EH (cell line): ENCODE results near the gene TIMP2.
"Not testable (repeated sequence)": the region's sequence is repeated elsewhere in the genome, so short reads cannot be mapped to it uniquely, and the experiment has no call there.

Experiments used
- DNase-seq: peaks from one replicate; pipeline ENCODE4 v3.0.0-alpha.2; 2015; ENCODE audit warnings: low read depth

The TIMP2 gene

DNA sequence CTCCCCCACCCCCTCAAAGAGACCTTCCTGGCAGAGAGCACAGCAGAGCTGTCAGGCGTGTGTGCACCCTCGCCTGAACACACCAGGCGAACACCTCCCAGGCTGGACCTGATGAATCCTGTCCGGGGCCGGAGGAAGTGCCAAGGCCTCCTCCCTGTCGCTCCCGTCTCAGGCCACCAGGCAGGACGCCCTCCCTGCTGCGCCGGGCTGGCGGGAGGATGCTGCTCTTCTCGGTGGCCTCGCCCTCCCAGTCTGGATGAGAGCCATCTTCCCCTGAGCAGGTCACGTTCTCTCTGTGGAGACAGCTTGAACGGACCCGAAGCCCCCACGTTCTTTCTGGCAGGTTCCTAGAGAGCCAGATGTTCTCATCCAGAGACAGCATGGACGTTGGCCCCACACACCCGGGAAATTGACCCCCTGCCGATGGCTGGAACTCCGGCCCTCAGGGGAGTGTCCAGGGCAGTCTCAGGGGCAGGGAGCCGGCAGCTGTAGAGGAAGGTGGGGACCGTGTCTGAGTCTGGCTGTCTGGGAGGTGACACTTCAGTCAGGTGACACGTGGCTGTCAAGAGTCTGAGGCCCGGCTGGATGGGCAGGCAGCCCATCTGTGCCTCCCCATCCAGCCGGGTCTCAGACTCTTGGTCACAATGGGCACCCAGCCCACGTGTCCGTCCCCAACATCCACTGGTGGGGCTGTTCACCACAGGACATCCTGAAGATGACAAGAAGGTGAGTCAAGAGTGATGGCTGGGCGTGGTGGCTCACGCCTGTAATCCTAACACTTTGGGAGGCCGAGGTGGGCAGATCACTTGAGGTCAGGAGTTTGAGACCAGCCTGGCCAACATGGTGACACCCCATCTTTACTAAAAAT, 5.0 kb upstream of the TIMP2 start:
- DNase-seq: no peak

DNA sequence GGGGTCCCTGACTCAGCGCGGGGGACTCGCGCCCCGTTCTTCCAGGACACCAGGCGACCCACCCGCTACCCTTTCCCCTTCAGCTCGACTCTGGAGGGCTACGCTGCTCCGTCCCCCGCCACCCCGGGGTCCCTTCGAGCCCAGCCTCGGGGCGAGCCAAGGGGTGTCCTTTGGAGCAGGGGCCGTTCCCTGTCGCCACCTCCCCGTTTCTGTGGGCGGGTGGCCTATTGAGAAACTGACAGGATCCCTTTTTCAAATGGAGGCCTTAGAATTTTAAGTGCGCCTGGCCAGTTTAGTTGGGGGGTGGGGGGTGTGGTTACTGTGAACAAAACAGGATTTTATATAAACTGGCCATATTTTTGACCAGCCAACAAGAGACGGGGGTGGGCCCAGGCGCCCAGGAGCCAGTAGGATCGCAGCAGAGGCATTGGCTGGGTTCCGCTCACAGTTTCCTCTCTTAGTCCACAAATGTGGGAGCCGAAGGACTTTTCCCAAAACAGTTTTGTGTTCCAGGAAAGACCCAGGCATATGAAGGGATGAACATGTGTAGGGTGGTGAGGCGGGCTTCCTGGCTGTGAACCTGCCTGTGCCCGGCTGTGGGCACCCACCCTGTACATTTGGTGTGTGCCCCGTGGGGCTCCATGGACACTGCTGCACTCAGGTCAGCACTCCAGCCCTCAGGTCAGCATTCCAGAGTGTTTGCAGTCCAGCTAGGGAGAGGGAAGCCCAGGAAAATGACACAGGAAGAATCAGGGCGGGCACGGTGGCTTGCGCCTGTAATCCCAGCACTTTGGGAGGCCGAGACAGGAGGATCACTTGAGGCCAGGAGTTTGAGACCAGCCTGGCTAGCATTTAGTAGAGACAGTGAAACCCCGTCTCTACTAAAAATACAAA, 722 bp upstream of the TIMP2 start:
- DNase-seq: peak; percentile 92

DNA sequence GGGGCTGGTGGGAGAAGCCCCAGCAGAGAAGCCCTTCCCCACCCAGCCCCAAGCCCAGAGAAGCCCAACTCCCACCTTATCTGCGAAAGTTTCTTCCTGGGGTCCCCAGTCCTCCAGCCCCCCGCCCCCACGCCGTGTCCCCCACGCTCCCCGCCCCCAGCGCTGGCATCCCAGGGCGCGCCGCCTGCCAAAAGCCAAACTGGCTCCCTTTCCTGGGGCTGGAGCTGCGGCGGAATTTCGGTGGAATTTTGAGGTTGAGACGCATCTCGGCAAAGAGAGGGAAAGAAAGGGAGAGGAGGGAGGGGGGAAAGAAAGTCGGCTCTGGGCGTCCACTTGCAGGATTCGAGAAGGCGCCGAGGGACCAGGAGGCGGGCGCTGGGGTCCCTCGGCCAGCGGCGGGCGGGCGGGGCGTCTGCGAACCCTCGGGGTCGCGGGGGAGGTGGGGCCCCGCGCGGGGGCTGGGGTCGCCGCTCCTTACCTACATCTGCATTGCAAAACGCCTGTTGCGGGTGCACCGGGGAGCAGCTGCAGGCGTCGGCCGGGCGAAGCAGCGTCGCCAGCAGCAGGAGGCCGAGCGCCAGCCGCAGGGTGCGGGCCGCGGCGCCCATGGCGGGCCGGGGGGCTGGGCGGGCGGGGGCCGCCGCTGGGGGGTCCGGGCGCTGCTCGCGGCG, 571 bp downstream of the TIMP2 start:
- peak; percentile 63 for DNase-seq

DNA sequence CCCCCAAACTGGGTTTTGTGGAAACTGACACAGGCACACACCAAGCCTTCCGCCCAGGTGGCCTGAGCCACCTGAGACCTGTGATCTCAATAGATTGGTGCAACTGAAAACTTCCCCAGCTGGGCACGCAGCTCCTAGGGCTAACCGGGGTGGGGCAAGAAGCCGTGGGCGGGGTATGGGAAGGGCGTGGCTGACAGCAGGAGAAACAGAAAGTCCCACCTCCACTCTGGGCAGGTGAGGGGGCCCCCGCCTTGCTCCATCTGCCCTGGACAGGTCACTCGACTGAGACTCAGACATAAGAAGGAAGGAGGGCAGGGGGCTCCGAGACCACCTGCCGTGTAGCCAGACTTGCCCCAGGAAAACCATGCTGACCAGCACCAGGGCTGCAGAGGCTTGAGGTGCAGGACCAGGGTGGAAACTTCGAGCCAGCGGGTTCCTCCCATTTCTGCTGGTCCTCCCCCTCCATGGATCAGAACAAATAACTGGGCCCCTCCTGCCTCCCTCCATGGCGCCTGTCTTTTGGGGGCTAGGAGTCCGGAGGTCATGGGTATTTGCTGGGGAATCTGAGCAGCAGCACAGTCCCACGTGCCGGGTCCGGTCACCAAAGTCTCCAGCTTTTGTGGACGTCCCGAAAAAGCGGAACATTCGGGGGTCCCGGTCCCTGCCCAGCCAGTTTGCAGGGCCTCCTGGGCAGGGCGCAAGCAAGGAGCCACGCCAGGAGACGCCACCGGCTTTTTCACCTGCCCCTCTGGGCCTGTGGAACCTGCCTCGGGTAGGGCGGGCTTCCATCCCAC, 1.3 kb downstream of the TIMP2 start:
- no peak for DNase-seq

DNA sequence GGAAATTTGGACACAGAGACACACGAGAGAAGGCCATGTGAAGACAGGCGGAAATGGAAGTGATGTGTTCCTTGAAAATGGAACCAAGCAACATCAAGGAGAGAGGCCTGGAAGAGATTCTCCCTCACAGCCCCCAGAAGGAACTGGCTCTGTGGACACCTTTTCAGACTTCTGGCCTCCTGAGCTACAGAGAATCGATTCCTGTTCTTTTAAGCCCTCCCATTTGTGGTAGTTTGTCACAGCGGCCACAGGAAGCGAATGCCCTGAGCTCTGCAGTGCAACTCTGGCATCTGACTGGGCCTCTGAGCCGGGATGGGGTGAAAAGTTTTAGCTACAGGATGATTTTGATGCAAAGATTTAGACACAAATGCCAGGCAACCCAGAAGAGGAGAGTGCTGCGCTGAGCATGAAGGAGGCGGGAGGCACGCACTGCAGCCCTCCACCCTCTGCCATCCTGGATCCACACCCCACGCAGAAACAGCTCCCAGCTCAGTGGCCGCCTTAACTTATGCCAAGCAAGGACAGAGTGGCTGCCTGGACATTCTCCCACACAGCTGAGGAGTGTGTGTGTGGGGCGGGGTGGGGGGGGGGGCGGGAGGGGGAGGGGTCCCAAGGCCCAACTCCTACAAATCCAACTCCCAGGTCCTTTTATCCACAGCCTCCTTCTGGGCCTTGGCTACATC, 2.2 kb downstream of the TIMP2 start:
- DNase-seq: no peak

DNA sequence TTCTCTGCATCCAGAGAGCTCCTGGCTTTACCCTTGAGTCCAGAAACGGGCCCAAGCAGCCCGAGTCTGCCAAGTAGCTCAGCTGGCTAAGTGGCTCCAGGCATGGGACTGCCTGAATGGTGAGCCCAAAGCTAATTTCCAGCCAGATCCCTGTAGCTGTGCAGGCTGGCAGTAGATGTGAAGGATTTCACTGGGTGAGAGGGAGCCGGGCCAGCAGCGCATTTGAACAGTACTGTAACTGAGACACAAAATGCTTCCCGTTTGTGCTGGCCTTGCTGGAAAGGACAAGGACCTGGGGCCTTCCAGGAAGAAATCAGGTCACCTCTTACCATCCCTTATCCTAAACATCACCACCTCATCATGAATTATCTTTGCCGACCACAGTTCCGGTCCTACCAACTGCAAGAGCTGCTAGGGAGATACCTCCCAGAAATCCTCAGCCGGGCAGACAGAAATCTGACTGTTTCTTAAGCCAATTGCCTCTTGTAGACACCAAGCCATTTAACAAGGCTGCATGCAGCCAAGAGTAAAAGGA, 3.7 kb downstream of the TIMP2 start:
- no peak for DNase-seq

DNA sequence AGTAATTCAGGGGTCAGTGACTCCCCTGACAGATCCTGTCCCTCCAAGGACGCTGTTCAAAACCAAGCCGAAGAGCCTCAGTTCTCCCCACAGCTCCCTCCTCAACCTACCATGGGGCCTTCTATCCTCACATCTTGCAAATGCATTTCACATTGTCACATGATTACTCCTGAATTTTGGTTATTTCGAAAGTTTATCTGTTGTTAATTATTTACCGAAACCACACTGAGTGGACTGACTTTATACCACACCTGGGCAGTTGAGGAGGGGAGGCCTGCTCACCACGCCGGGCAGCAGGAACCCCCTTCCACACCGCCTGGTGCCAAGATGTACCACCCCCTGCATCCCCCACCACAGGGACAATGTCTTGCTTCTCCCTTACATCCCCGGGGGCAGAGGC, 4.7 kb downstream of the TIMP2 start:
- no peak for DNase-seq

DNA sequence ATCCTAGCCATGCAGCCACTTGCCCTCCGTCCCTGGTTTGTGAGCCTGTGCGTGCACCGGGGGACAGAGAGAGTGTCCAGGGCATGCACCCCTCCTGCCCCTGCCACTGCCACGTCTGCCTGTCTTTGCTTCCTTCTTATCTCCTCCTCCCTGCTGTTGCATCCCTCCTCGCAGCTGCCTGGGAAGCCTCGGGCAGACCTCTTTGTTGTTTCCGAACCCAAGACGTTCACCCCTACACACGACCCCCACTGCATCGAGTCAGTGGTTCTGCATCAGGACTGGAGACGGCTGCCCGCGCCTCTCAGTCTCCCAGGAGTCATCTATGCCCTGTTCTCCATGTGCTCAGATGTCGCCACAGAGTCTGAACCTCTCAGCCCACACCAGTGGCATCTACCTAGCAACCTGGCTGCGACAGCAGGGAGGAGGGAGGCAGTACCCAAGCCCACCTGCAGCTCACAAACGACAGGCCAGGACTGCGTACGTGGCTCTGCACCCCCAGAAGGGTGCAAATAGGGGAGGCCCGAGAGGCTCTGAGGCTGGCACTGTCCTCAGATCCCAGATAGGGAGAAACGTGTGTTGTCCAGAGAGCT, 5.2 kb downstream of the TIMP2 start:
- no peak for DNase-seq

DNA sequence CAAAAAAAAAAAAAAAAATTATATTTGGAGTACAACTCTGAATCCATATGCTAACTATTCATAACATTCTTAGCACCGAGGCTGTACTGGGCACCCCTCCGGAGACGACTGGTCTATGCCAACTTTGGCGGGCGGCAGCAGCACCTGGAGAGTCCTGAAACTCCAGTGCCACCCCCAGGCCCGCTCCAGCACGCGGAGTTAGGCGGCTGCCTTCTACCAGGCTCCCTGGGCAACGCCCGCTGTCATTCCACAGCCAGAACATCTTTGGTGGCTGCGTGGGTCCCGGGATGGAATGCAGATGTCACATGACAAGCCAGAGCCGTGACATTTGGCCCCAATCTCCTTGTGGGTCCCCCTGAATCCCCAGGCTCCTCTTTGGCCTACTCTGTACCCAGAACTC, 6.2 kb downstream of the TIMP2 start:
- DNase-seq: no peak

DNA sequence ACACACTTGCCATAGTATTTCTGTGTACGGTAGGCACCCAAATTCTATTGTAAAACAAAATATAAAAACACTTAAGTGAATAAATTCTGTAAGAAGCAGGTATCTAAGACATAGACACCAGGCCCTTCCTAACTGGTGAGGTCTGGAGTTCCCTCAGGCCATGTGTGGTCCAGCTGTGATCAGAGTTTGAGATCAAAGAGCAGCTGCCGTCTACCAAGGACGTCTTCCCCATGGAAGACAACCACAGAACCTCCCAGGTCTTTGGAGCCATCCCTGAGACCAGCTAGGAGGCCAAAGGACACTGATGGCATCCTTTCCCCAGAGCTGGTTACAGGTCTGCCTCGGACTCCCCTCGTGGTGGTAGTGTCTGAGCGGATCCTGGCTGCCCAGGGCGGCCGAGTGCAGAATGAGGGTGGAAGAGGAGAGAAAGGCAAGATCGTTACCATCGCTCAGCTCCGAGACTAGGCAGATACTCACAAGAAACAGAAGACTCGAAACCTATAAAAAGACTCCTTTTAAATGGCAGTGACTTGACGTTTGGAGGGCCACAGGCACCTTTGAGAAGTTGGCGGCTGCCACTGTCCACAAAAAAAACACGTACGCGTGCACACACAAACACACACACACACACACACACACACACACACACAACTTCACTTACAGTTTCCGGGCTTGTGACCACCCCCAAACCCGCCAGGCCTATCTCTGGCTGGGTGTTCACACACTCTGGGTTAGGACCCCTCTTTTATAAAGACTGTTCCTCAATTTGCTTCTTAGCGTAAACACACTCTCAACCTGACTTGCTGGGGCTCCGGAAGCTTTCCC, 7.5 kb downstream of the TIMP2 start:
- no peak for DNase-seq

DNA sequence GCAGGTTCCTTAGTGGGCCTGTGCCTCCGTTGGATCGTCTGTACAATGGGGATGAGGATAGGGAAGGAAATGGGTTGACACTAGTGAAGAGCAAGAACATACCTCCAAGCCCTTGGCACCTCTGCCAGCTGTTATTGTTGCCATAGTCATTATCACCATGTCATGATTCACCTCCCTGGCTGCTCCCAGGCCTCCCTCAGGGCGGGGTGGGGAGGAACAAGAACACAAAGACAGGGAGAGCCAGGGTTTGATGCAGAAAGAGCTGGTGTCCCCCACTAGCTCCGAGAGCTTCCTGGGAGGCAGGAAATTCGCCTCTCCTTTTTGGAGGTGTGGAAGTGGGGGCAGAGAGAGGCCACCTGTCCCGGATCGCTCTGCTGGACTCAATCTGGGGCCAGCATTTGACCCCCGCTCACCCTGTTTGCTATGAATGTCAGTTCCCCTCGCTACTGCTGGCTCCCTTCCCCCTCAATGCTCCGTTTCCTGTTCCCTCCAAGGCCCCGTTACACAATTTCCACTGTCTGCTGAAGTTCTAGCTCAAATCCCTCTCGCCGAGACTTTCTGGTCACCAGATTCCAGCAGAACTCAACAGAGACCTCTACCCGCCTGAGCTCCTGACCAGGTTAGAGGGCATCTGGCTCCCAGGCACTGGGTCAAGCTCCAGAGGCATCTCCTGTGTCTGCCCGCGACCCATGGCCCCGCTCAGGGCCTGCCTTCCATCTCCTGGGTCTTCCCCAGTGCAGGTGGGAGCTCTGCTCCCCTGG, 9.1 kb downstream of the TIMP2 start:
- peak; percentile 61 for DNase-seq

DNA sequence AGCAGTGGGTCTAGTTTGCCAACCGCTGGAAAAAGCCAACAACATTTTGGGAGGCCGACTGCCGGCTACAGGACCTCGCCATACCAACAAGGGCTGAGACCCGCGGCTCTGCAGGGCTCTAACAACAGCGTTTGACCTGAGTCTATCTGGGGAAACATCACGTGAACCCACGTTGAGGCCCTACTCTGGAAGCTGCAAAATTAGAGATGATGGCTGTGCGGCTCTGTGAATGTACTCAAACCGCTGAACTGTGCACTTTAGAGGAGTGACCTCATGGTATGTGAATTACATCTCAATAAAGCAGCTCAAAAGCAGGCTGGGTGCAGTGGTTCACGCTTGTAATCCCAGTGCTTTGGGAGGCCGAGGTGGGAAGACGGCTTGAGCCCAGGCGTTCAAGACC, 12.1 kb downstream of the TIMP2 start:
- no peak for DNase-seq

DNA sequence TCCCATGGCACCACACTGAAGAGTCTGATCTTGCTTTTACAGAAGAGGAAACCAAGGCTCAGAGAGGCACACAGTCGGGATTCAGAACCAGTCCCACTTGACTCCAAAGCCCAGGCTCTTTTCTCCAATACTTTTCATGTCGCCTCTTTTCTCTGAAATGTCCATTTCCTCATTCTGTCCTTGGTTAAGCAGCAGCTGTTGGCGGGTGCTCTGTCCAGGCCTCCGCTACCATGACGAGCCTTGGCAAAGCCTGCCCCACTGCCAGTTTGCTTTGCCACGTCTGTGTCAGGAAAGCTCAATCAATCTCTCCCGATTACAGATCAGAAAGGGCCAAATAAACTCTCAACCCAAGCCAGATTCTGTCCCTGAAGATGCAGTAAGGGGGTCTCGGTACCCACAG, 13.1 kb downstream of the TIMP2 start:
- DNase-seq: no peak

DNA sequence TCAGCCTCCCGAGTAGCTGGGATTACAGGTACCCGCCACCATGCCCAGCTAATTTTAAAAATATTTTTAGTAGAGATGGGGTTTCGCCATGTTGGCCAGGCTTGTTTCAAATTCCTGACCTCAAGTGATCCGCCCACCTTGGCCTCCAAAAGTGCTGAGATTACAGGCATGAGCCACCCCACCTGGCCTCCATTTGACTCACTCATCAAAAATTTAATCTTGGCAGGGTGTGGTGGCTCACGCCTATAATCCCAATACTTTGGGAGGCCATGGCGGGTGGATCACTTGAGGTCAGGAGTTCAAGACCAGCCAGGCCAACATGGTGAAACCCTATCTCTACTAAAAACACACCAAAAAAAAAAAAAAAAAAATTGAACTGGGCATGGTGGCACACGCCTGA, 13.6 kb downstream of the TIMP2 start:
- not testable (repeated sequence) for DNase-seq

DNA sequence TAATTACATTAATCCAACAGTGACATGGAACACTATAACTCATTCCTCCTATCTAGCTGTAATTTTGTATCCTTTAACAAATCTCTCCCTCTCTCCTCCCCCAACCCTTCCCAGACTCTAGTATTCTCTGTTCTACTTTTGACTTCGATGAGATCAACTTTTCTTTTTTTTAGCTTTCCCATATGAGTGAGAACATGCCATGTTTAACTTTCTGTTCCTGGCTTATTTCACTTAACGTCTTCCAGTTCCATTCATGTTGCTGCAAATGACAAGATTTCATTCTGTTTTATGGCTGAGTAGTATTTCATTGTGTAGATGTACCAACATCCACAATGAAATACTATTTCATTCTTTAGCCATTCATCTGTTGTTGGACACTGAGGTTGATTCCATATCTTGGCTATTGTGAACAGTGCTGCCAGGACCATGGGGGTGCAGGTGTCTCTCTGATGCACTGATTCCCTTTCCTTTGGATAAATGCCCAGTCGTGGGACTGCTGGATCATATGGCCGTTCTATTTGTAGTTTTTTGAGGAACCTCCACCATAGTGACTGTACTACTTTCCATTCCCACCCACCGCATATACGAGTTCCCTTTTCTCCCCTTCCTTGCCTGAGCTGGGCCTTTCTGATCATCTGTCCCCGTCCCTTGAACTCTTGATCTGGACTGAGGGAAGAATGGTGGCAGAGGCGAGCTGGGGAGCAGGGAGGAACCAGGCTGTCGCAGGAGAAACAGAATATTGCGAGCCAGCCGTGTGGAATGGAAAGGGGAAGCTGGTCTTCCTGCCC, 14.5 kb downstream of the TIMP2 start:
- no peak for DNase-seq

DNA sequence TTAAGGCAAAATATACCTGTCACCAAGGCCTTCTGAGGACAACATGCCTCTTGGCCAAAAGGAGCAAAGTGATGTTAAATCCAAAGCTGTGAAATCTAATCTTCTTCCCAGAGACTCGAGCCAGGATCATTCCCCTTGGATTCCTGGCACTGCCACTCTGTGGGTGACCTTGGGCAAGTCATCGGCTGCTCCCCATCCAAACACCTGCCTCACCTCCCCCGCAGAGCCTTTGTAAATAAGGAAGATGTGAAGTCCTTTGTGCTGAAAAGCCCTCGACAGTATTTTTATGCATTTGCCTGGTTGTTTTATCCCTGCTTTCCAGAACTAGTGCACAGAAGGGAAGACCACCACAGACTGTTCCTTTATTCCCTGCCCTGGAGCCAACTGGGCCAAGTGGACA, 16.8 kb downstream of the TIMP2 start:
- DNase-seq: no peak

DNA sequence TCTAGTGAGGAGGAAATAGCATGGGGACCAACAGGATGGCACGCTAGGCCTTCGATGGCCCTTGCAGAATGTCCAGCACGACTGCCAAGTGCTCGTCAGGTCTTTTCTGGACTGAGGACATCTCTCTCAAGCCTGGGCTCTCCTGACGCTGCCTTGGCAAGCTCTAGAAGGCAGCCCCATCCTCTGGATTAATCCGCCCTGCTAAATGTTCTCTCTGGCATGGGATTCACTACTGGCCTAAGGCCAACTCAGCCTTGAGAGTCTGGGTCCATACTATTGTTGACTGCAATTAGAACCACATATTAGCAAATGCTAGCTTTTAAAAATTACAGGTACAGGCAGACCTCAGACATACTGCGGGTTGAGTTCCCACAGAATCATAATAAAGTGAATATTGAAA, 19.6 kb downstream of the TIMP2 start:
- no peak for DNase-seq

DNA sequence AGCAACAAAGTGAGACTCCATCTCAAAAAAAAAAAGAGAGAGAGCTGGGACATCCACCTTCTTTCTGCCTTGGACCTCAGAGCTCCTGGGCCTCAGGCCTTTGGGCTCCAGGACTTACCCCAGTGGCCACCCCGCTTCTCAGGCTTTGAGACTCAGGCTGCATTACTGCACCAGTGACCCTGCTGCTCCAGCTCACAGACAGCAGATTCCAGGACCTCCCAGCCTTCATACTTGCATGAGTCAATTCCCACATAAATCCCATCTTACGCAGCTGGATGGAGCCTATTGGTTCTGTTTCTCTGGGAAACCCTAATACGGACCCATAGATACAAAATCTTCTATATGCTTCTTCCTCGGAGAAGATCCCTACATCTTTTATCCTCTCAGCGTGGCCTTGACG, 20.1 kb downstream of the TIMP2 start:
- peak; percentile 56 for DNase-seq
